Ectodermal cell (in vitro differentiated cells): ENCODE data around the gene HAND1.

Experiments
- H3K27ac ChIP-seq: 2 replicates; pipeline ENCODE4 v1.7.0; 2013; ENCODE audit warnings: mild to moderate bottlenecking, low read depth, low read length; ENCODE audit not compliant: insufficient read depth, poor library complexity, severe bottlenecking
- H3K27me3 ChIP-seq: 2 replicates; pipeline ENCODE4 v1.7.0; 2013; ENCODE audit warnings: mild to moderate bottlenecking, low read length; ENCODE audit not compliant: insufficient read depth, control insufficient read depth, poor library complexity, severe bottlenecking
- H3K36me3 ChIP-seq: one replicate; pipeline ENCODE4 v1.7.0; 2013; ENCODE audit warnings: low read length; ENCODE audit not compliant: control insufficient read depth, insufficient read depth
- H3K4me1 ChIP-seq: one replicate; pipeline ENCODE4 v1.7.0; 2013; ENCODE audit warnings: low read length; ENCODE audit not compliant: control insufficient read depth, insufficient read depth
- H3K4me3 ChIP-seq: 2 replicates; pipeline ENCODE4 v1.7.0; 2013; ENCODE audit warnings: low read depth, low read length, control low read depth; ENCODE audit not compliant: insufficient read depth
- H3K9me3 ChIP-seq: 2 replicates; pipeline ENCODE4 v1.7.0; 2013; ENCODE audit warnings: mild to moderate bottlenecking, low read length, moderate library complexity; ENCODE audit not compliant: control insufficient read depth
- WGBS, 2 experiments: methylation state at CpG; one replicate each; pipeline ENCODE4 v1.1.7; 2013; ENCODE audit warnings: missing lambda C conversion rate in 2 of 2; 5-methylcytosine and 5-hydroxymethylcytosine counted together

The HAND1 gene

GRCh38 chr5:154487541-154487940 lies 9.5 kb upstream of the HAND1 start:
- H3K9me3 ChIP-seq, result no peaks in the 10 kb centered on the region
- H3K27ac ChIP-seq, result no peak overlapping the region
- WGBS, 2 experiments, result 37 to 48% methylated on average over 2 of the region's 2 CpGs
- H3K4me3 ChIP-seq, result no peak overlapping the region
- peaks cover 71% of the 10 kb centered on the region for H3K27me3 ChIP-seq
- no peaks in the 10 kb centered on the region for H3K36me3 ChIP-seq
- H3K4me1 ChIP-seq, result peaks cover 13% of the 10 kb centered on the region

GRCh38 chr5:154486427-154486866 lies 8.4 kb upstream of the HAND1 start:
- no peaks in the 10 kb centered on the region for H3K36me3 ChIP-seq
- peaks cover 13% of the 10 kb centered on the region for H3K4me1 ChIP-seq
- 7 to 8% methylated on average over 4 of the region's 4 CpGs for WGBS, 2 experiments
- H3K27ac ChIP-seq, result no peak overlapping the region
- no peak overlapping the region for H3K4me3 ChIP-seq
- no peaks in the 10 kb centered on the region for H3K9me3 ChIP-seq
- peaks cover 82% of the 10 kb centered on the region for H3K27me3 ChIP-seq

GRCh38 chr5:154485850-154486426 lies 7.9 kb upstream of the HAND1 start:
- Histone ChIP-seq H3K9me3 (no peaks in the 10 kb centered on the region), H3K4me3 (no peak overlapping the region), H3K27me3 (peaks cover 87% of the 10 kb centered on the region), H3K27ac (no peak overlapping the region), H3K36me3 (no peaks in the 10 kb centered on the region), H3K4me1 (peaks cover 13% of the 10 kb centered on the region)
- WGBS, 2 experiments, result 17 to 21% methylated on average over 6 of the region's 6 CpGs

GRCh38 chr5:154485096-154485491 lies 7.1 kb upstream of the HAND1 start:
- Histone ChIP-seq H3K4me3 (no peak overlapping the region), H3K27me3 (peaks cover 95% of the 10 kb centered on the region)

GRCh38 chr5:154484393-154485095 lies 6.5 kb upstream of the HAND1 start:
- Histone ChIP-seq H3K27me3 (peaks cover 99% of the 10 kb centered on the region), H3K36me3 (no peaks in the 10 kb centered on the region), H3K9me3 (no peaks in the 10 kb centered on the region), H3K27ac (no peak overlapping the region), H3K4me3 (no peak overlapping the region), H3K4me1 (peaks cover 21% of the 10 kb centered on the region)
- 4 to 5% methylated on average over 15 of the region's 15 CpGs for WGBS, 2 experiments

More at GRCh38 chr5:154485096-154485491, 7.1 kb upstream of the HAND1 start:
- WGBS, 2 experiments, result 0 to 3% methylated on average over 2 of the region's 2 CpGs
- Histone ChIP-seq H3K9me3 (no peaks in the 10 kb centered on the region), H3K4me1 (peaks cover 15% of the 10 kb centered on the region), H3K36me3 (no peaks in the 10 kb centered on the region), H3K27ac (no peak overlapping the region)

DNA sequence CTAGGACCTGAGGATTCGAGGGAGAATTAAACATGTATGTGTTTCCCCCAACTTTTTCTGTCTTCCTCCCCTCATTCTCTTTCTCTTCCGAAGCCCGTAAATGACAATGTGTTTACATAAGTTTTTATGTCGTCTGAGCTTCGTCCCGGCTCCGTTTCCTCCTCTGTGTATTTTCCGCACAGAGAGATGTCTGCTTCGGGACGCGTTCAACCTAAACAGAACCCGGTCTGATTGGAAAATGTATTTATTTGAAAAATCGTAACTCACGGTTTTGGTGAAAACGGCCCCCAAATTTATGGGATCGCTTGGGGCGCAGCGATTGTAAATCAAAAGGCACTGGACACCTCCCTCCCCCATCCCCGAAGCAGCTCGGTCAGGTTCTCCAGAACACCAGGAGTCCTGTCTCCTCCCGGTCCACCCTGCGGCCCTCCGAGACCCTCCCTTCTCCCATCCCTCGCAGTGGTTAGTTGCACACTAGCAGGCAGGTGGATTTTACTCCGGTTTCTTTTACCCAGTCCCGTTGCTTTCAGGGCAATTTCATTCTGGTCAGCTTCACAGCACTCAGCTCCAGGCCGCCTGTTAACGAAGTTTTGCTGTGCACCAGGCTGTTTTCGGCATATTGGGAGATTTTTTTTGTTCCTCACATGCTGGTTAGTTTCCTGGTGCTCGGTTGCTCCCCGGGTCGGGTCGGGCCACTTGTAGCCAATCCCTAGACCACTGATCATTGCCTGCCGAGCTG lies 5.8 kb upstream of the HAND1 start:
- H3K9me3 ChIP-seq, result no peaks in the 10 kb centered on the region
- H3K36me3 ChIP-seq, result no peaks in the 10 kb centered on the region
- WGBS, 2 experiments, result 1 to 2% methylated on average over 34 of the region's 34 CpGs
- peaks cover 27% of the 10 kb centered on the region for H3K4me1 ChIP-seq
- no peak overlapping the region for H3K27ac ChIP-seq
- no peak overlapping the region for H3K4me3 ChIP-seq
- H3K27me3 ChIP-seq, result peaks cover 99% of the 10 kb centered on the region

DNA sequence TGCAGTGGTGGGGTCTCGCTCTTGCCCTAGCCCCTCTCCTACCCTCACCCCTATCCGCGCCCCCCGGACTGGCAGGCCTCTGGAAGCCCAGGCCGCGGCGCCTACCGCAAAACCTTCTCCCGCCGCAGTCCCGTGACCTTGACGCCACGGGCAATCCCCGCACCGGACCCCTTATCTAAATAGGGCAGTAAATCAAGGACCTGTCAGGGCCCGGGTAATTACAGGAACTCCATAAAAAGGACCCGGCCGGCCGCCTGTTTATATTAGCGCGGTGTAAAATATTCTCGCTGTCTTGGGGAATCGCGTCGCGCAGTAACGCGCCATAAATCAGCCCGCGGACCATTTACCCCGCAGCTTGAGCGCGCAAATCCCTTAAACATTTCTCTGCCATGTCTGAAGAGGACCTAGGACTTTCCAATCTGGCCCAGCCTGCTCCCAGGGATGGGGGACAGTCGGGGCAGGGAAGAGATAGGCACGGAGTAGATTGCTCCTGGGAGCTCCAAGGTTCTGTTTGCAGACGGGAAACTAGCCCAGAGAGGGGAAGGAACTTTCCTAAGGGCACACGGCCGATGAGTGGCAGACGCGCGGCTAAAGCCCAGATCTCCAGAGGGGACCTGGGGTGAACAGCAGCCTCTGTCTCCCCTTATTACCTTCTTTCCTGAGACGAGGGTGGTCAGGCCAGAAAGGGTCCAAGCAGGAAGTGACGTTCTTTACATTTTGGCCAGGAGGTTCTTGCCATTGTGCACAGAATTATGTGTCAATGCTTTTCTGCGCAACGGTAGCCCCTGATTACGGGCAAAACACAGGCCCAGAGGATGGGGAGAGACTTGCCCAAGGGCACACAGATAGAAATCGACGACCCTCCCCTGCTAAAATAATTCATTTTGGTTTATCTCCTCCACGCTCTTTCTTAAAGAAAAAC lies 4.8 kb upstream of the HAND1 start:
- H3K4me1 ChIP-seq, result peaks cover 27% of the 10 kb centered on the region
- H3K4me3 ChIP-seq, result no peak overlapping the region
- peaks cover 100% of the 10 kb centered on the region for H3K27me3 ChIP-seq
- H3K27ac ChIP-seq, result no peak overlapping the region
- no peaks in the 10 kb centered on the region for H3K9me3 ChIP-seq
- no peaks in the 10 kb centered on the region for H3K36me3 ChIP-seq
- 3 to 4% methylated on average over 47 to 49 of the region's 49 CpGs for WGBS, 2 experiments

DNA sequence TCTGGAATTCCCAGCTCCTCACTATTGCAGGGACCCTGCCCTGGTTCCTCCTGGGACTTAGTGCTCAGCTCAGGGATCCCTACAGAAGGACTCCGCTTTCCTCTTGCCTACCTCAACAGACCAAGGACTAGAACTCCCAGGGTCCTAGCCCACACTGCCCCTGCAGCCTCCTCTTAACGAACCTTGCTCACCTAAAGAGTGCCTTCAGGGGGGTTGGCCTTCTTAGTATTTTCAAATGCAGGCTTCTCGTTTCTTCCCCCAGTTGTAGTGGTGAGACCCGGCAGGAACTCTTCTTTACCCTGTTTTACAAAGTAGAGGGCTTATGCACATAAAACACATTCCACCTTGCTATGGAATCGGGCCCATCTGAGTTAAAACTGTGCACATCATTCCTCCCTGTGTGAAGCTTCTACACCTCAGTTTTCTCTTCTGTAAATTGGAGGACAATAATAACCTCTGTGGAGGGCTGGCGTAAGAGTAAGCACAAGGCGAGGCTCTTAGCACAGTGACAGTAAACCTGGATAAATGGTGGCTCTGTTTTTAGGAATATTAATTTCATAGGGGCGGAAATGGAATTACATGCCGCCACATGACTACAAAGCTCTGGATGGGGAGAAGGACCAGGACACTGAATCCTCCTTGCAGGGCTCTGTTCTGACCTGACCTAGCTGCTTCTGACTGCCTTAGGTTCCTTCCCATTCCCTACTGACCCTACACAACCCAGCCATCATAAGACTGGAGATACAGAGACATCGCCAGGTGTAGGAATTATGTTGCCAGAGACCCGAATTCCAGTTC lies 3.8 kb upstream of the HAND1 start:
- H3K4me3 ChIP-seq, result no peak overlapping the region
- WGBS, 2 experiments, result 10 to 12% methylated on average over 11 of the region's 11 CpGs
- H3K9me3 ChIP-seq, result no peaks in the 10 kb centered on the region
- peaks cover 32% of the 10 kb centered on the region for H3K4me1 ChIP-seq
- H3K36me3 ChIP-seq, result no peaks in the 10 kb centered on the region
- peaks cover 100% of the 10 kb centered on the region for H3K27me3 ChIP-seq
- no peak overlapping the region for H3K27ac ChIP-seq

GRCh38 chr5:154480847-154481246 lies 2.8 kb upstream of the HAND1 start:
- Histone ChIP-seq H3K4me1 (peaks cover 41% of the 10 kb centered on the region), H3K9me3 (no peaks in the 10 kb centered on the region), H3K27me3 (peaks cover 100% of the 10 kb centered on the region), H3K27ac (no peak overlapping the region), H3K36me3 (no peaks in the 10 kb centered on the region), H3K4me3 (no peak overlapping the region)
- whole genome bisulfite sequencing, 2 experiments, result 15 to 17% methylated on average over 3 of the region's 3 CpGs
